DMS153 treated with DMSO at 0.1 percent for 48 hours (cell line): ENCODE measurements around the gene PACS2.
"Not testable (repeated sequence)": the region's sequence is repeated elsewhere in the genome, so short reads cannot be mapped to it uniquely, and the experiment has no call there.

ENCODE experiments used
- DNase-seq: peaks from one replicate; lab custom pipeline; 2025; ENCODE audit not compliant: unreplicated experiment; lab: John Stamatoyannopoulos, UW

The PACS2 gene

DNA sequence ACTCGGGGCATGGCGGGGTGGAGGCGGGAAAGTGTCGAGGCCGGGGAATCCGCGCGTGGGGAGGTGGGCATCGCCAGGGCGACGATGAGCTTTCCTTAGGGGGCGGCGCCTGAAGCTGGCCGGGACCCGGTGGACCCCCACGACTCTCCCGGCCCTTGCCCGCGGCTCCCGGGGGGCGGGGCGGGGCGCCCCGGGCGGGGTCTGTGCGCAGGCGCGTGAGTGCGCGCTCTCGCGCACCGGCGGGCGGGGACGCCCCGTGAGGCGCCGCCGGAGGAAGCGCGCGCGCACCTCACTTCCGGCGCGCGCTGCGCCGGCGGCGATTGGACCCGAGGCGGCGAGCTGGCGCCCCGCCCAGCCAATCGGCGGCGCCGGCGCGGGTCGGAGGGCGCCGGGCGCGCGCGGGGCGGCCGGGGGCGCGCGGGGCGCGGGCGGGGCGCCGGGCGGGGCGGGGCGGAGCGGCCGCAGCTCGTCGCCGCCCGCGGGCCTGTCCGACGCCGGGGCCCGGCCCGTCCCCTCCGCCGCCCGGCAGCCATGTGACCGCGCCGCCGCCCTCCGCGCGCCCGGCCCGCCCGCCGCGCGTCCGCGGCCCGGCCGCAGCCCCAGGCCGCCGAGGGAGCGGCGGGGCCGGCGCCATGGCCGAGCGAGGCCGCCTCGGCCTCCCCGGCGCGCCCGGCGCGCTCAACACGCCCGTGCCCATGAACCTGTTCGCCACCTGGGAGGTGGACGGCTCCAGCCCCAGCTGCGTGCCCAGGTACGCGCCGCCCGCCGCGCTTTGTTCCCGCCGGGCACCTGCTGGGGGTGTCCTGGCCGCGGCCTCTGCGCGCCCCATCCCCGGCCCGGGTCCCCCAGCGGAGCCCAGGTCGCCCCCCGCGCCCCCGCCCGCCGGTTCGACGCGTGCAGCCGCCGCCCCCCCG, at the start of gene PACS2:
TSS of gene PACS2 (plus strand) at position 462 of the 914 bp plus-strand sequence. CDS start at position 633, 171 bp downstream.
- DNase-seq: peak; percentile 10

- DNase-seq: no peak
Measured at GRCh38 chr14:105267820-105268548, 46.6 kb upstream of the PACS2 start.

- DNase-seq: no peak
Measured at GRCh38 chr14:105268736-105269354, 45.7 kb upstream of the PACS2 start.

DNA sequence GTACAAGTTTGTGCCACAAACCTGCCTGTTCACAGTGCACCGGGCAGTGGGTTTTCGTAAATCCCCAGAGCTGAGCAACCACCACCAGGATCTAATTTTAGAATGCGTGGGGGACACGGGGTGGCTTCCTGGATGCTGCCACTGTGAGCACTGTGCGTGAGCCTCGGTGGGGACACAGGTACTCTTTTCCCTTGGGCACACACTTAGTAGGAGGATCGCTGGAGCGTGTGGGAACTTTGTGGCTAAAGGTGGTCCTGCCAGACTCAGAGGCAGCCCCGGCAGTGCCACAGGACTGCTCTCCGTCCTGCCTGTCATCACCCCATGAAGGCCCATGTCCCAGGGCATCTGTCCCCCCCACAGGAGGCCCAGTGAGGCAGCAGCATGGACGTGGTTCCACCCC, 45.1 kb upstream of the PACS2 start:
- DNase-seq: no peak

DNA sequence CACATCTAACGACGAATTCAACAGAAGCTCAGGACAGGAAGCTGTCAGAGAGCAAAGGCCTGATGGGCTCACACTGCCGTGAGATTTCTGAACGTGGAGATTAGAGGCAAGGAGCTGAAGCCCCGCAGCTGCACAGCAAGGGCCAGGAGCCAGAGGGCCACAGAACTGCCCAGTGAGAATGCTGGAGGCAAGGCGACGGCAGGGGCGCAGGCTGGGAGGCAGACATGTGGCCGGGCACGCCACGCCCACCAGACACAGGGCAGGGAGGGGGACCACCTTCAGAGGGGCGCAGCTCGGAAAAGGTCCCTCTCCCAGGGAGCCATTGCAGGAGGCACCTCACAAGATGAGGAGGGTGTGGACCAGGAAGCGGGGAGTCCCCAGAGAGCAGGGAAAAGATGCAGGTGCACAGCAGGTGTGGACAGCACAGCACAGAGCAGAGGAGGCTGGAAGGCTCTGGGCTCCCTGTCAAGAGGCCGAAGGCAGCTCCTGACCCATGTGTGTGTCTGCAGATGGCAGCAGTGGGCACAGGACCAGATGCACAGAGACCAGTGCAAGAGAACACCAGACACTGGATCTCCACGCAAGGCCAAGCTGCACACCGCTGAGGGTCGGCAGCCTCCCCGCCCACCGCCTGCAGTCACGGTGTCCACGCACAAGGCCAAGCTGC, 43.2 kb upstream of the PACS2 start:
- DNase-seq: no peak

- no peak for DNase-seq
Measured at GRCh38 chr14:105272623-105273022, 41.9 kb upstream of the PACS2 start.

- DNase-seq: no peak
Measured at GRCh38 chr14:105273062-105273461, 41.5 kb upstream of the PACS2 start.

GRCh38 chr14:105274637-105275036, 39.9 kb upstream of the PACS2 start:
- DNase-seq: no peak

- no peak for DNase-seq
Measured at GRCh38 chr14:105275267-105275946, 39.1 kb upstream of the PACS2 start.

DNA sequence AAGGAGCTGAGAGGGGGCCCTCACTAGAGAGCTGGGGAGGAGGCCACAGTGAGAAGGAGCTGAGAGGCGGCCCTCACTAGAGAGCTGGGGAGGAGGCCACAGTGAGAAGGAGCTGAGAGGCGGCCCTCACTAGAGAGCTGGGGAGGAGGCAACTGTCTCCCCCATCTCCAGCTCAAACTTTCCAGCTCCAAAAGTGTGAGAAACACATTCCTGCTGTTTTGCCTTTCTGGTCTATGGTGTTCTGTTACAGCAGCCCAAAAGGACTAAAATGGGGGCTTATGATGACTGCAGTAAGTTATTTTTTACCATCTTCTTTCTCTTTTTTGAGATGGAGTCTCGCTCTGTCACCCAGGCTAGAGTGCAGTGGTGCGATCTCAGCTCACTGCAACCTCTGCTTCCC, 37.1 kb upstream of the PACS2 start:
- DNase-seq: not testable (repeated sequence)

GRCh38 chr14:105279642-105280361, 34.7 kb upstream of the PACS2 start:
- no peak for DNase-seq

GRCh38 chr14:105280525-105280924, 34.0 kb upstream of the PACS2 start:
- DNase-seq: no peak

GRCh38 chr14:105281371-105282097, 33.0 kb upstream of the PACS2 start:
- DNase-seq: no peak

- DNase-seq: no peak
Measured at GRCh38 chr14:105282098-105282725, 32.3 kb upstream of the PACS2 start.

DNA sequence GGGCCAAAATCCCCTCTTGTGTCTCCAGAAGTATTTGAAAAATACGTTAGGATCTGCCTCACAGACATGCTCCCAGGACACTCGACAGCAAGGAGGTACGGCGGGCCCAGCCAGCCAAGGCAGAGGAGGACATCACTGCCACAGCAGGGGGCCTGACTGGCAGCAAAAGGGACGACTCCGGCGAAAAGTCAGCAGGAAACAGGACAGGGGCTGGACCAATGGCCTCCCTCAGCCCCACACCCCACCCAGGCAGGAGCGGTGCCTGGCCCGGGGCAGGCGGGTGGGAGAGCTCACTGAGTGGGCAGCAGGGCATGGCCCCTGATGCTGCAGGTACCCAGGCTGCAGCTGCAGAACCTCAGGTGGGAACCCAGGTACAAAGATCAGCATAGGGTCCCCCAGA, 31.5 kb upstream of the PACS2 start:
- DNase-seq: no peak

- DNase-seq: no peak
Measured at GRCh38 chr14:105283899-105284298, 30.6 kb upstream of the PACS2 start.

- DNase-seq: no peak
Measured at GRCh38 chr14:105285174-105285573, 29.4 kb upstream of the PACS2 start.

GRCh38 chr14:105286759-105287144, 27.8 kb upstream of the PACS2 start:
- no peak for DNase-seq
